ENCODE measurements around the gene C9orf40.

The C9orf40 gene

DNA sequence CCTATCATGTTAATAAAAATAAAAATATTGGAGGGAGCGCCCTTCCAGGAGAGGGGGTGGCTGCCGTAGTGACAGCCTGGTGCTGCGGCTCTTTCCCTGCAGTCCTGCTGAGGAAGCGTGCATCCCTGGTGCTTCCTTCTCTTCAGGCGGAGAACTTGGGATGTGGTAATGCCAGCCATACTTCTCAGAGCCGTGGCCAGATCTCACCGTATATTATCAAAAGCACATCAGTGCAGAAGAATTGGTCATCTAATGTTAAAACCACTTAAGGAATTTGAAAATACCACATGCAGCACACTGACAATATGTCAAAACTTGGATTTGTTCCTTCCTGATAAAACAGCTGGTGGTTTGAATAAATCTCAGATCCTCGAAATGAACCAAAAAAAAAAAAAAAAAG, 17.7 kb downstream of the C9orf40 start:
- H3K4me1 ChIP-seq (ENCODE audit: insufficient read depth, low read length, poor library complexity, severe bottlenecking): no peaks in the 10 kb centered on the region
- H3K27me3 ChIP-seq (ENCODE audit: insufficient read depth, low read length, poor library complexity, severe bottlenecking): no peaks in the 10 kb centered on the region
- H3K9me3 ChIP-seq (ENCODE audit: insufficient read depth, low read depth, low read length): peaks cover 8% of the 10 kb centered on the region; the same call in 1 of the 2 replicates
- no peak overlapping the region for H3K9ac ChIP-seq (ENCODE audit: low read depth, low read length, poor library complexity, severe bottlenecking)
- no peaks in the 10 kb centered on the region for H3K9me2 ChIP-seq (replicated peaks; ENCODE audit: low read depth, low read length)
- H4K20me1 ChIP-seq (ENCODE audit: insufficient read depth, low read length, poor library complexity, severe bottlenecking): no peaks in the 10 kb centered on the region
- no peak overlapping the region for H3K4me2 ChIP-seq (ENCODE audit: low read depth, low read length, poor library complexity, severe bottlenecking)
- H3K4me3 ChIP-seq (ENCODE audit: low read length, poor library complexity, severe bottlenecking): no peak overlapping the region
- no peaks in the 10 kb centered on the region for H3F3A ChIP-seq (ENCODE audit: low read depth)
- TF ChIP-seq CTCF (conservative IDR thresholded peaks at IDR 0.05; ENCODE audit: low read length) (no peak), EZH2phosphoT487 (IDR thresholded peaks at IDR 0.05; ENCODE audit: borderline replicate concordance) (no peak)
- H2AFZ ChIP-seq (ENCODE audit: low read length): no peak overlapping the region
- no peaks in the 10 kb centered on the region for H3K79me2 ChIP-seq (ENCODE audit: insufficient read depth, low read length)
- no peaks in the 10 kb centered on the region for H3K36me3 ChIP-seq (ENCODE audit: insufficient read depth, low read length)

- H4K20me1 ChIP-seq (ENCODE audit: insufficient read depth, low read length, poor library complexity, severe bottlenecking): no peaks in the 10 kb centered on the region
- H3K36me3 ChIP-seq (ENCODE audit: insufficient read depth, low read length): no peaks in the 10 kb centered on the region
- H3K9me2 ChIP-seq (replicated peaks; ENCODE audit: low read depth, low read length): no peaks in the 10 kb centered on the region
- no peaks in the 10 kb centered on the region for H3K9me3 ChIP-seq (ENCODE audit: insufficient read depth, low read depth, low read length)
- H3K9ac ChIP-seq (ENCODE audit: low read depth, low read length, poor library complexity, severe bottlenecking): no peak overlapping the region
- no peak overlapping the region for H2AFZ ChIP-seq (ENCODE audit: low read length)
- TF ChIP-seq EZH2phosphoT487 (IDR thresholded peaks at IDR 0.05; ENCODE audit: borderline replicate concordance) (no peak), CTCF (conservative IDR thresholded peaks at IDR 0.05; ENCODE audit: low read length) (no peak)
- no peaks in the 10 kb centered on the region for H3K27me3 ChIP-seq (ENCODE audit: insufficient read depth, low read length, poor library complexity, severe bottlenecking)
- no peaks in the 10 kb centered on the region for H3K4me1 ChIP-seq (ENCODE audit: insufficient read depth, low read length, poor library complexity, severe bottlenecking)
- H3K4me3 ChIP-seq (ENCODE audit: low read length, poor library complexity, severe bottlenecking): no peak overlapping the region
- H3F3A ChIP-seq (ENCODE audit: low read depth): no peaks in the 10 kb centered on the region
- no peaks in the 10 kb centered on the region for H3K79me2 ChIP-seq (ENCODE audit: insufficient read depth, low read length)
- no peak overlapping the region for H3K4me2 ChIP-seq (ENCODE audit: low read depth, low read length, poor library complexity, severe bottlenecking)
Observed at GRCh38 chr9:74921737-74922136, 31.0 kb downstream of the C9orf40 start.

- Histone ChIP-seq H2AFZ (ENCODE audit: low read length) (no peak overlapping the region), H3K27me3 (ENCODE audit: insufficient read depth, low read length, poor library complexity, severe bottlenecking) (no peaks in the 10 kb centered on the region), H3K4me2 (ENCODE audit: low read depth, low read length, poor library complexity, severe bottlenecking) (no peak overlapping the region), H4K20me1 (ENCODE audit: insufficient read depth, low read length, poor library complexity, severe bottlenecking) (no peaks in the 10 kb centered on the region), H3K9me3 (ENCODE audit: insufficient read depth, low read depth, low read length) (no peaks in the 10 kb centered on the region), H3K79me2 (ENCODE audit: insufficient read depth, low read length) (no peaks in the 10 kb centered on the region), H3F3A (ENCODE audit: low read depth) (no peaks in the 10 kb centered on the region), H3K4me1 (ENCODE audit: insufficient read depth, low read length, poor library complexity, severe bottlenecking) (no peaks in the 10 kb centered on the region), H3K9me2 (replicated peaks; ENCODE audit: low read depth, low read length) (no peaks in the 10 kb centered on the region), H3K9ac (ENCODE audit: low read depth, low read length, poor library complexity, severe bottlenecking) (no peak overlapping the region), H3K4me3 (ENCODE audit: low read length, poor library complexity, severe bottlenecking) (no peak overlapping the region), H3K36me3 (ENCODE audit: insufficient read depth, low read length) (no peaks in the 10 kb centered on the region)
- TF ChIP-seq CTCF (conservative IDR thresholded peaks at IDR 0.05; ENCODE audit: low read length): no peak
- no peak for TF ChIP-seq EZH2phosphoT487 (IDR thresholded peaks at IDR 0.05; ENCODE audit: borderline replicate concordance)
Observed at GRCh38 chr9:74920944-74921626, 31.6 kb downstream of the C9orf40 start.

All from Loucy (cell line).